HG02623 (cell line): ENCODE data around the gene DNAH6.
"Not testable (repeated sequence)": the region's sequence is repeated elsewhere in the genome, so short reads cannot be mapped to it uniquely, and the experiment has no call there.

Source experiments
- ATAC-seq: cut with Tn5 transposase; IDR thresholded peaks from one replicate; pipeline ENCODE4 v1.9.1; 2021; ENCODE audit warnings: moderate library complexity; ENCODE audit not compliant: unreplicated experiment

Gene DNAH6

GRCh38 chr2:84516234-84516986 is at the start of gene DNAH6:
Gene DNAH6 (plus strand): TSS chr2:84516498. CDS start chr2:84517827, 1,329 bp downstream.
- ATAC-seq: peak; percentile 99

GRCh38 chr2:84467389-84467788 is 48.9 kb upstream of the DNAH6 start:
- ATAC-seq: no peak

- not testable (repeated sequence) for ATAC-seq
Measured at GRCh38 chr2:84472423-84472822, 43.9 kb upstream of the DNAH6 start.

GRCh38 chr2:84472856-84473565 is 43.3 kb upstream of the DNAH6 start:
- ATAC-seq: no peak

GRCh38 chr2:84474176-84474575 is 42.1 kb upstream of the DNAH6 start:
- ATAC-seq: no peak

GRCh38 chr2:84477886-84478285 is 38.4 kb upstream of the DNAH6 start:
- ATAC-seq: no peak

GRCh38 chr2:84478867-84479266 is 37.4 kb upstream of the DNAH6 start:
- ATAC-seq: no peak

GRCh38 chr2:84481702-84482101 is 34.6 kb upstream of the DNAH6 start:
- ATAC-seq: no peak

GRCh38 chr2:84482603-84483002 is 33.7 kb upstream of the DNAH6 start:
- ATAC-seq: no peak

GRCh38 chr2:84483320-84483719 is 33.0 kb upstream of the DNAH6 start:
- ATAC-seq: no peak

- no peak for ATAC-seq
Measured at GRCh38 chr2:84486441-84487115, 29.7 kb upstream of the DNAH6 start.

GRCh38 chr2:84487298-84487996 is 28.9 kb upstream of the DNAH6 start:
- no peak for ATAC-seq

- no peak for ATAC-seq
Measured at GRCh38 chr2:84491256-84491655, 25.0 kb upstream of the DNAH6 start.

GRCh38 chr2:84491741-84492140 is 24.6 kb upstream of the DNAH6 start:
- no peak for ATAC-seq

- ATAC-seq: no peak
Measured at GRCh38 chr2:84492571-84492970, 23.7 kb upstream of the DNAH6 start.

- ATAC-seq: no peak
Measured at GRCh38 chr2:84493514-84493913, 22.8 kb upstream of the DNAH6 start.

GRCh38 chr2:84494070-84494469 is 22.2 kb upstream of the DNAH6 start:
- no peak for ATAC-seq

GRCh38 chr2:84495539-84496146 is 20.7 kb upstream of the DNAH6 start:
- no peak for ATAC-seq

- no peak for ATAC-seq
Measured at GRCh38 chr2:84496386-84496785, 19.9 kb upstream of the DNAH6 start.

GRCh38 chr2:84497285-84497684 is 19.0 kb upstream of the DNAH6 start:
- no peak for ATAC-seq
